NOMO-1 (cell line): ENCODE measurements around the gene ZNF157.

ENCODE experiments used
- DNase-seq, 2 experiments: peaks; one replicate each; lab custom pipeline; 2025; ENCODE audit not compliant: unreplicated experiment in 2 of 2; lab: John Stamatoyannopoulos, UW

The ZNF157 gene

DNA sequence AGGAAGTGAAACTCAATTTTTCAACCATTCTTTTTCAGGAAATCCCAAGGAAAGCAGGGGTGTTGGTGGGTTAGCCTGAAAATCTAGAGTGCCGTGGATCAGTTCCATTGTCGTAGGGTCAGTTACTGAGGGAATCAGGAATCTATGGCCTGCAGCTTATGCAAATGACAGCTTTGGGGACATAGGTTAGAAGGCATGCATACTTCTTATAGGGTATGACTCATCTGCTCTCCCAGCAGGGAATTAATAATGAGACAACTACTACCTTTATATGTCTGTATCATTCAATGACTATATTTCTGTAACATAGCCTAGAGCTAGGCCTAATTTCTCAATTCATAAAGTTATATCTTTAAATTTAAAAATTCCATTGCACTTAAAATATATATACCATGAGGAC is 76.1 kb downstream of the ZNF157 start:
- no peak for DNase-seq

DNA sequence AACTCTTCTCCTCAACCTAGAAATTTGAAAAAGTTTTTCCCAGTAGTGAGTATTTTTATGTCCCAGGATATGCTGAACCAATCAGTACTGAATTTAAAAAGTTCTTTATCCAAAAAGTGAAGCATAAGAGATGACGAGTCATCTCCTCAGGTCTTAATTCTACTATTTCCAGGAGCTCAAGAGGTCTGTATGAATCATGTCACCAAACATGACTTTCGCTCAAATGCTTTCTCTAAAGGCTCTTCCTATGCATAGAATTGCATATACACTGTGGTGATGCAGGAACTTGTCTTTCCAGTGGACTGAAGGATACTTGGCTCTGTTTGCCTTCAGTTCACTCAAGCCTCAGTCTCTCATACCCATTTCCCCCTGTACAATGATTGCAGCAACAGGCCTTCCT is 76.6 kb downstream of the ZNF157 start:
- DNase-seq = no peak

DNA sequence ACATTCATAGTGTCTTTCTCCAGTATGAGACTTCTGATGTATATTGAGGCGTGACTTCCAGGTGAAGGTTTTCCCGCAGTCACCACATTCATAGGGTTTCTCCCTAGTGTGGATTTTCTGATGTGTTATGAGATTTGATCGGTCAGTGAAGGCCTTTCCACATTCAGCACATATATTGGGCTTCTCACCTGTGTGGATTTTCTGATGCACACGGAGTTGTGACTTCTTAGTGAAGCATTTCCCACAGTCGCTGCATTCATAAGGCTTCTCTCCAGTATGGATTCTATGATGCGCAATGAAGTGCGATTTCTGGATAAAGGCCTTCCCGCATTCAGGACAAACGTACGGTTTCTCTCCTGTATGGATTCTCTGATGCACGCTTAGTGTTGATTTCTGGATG is 77.2 kb downstream of the ZNF157 start:
- no peak for DNase-seq

DNA sequence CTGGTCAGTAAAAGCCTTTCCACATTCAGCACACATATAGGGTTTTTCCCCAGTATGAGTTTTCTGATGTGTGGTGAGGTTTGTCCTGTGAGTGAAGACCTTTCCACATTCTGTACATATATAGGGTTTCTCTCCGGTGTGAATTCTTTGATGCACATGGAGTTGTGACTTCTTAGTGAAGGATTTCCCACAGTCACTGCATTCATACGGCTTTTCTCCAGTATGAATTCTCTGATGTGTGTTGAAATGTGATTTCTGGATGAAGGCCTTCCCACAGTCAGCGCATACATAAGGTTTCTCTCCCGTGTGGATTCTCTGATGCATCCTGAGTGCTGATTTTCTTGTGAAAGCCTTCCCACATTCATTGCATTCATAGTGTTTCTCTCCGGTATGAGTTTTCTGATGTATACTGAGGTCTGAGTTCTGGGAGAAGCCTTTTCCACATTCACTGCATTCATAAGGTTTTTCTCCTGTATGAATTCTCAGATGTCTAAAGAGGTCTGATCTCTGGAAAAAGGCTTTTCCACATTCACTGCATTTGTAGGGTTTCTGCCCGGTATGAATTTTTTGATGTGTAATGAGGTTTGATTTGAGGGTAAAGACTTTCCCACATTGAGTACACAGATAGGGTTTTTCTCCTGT is 77.9 kb downstream of the ZNF157 start:
- no peak for DNase-seq

DNA sequence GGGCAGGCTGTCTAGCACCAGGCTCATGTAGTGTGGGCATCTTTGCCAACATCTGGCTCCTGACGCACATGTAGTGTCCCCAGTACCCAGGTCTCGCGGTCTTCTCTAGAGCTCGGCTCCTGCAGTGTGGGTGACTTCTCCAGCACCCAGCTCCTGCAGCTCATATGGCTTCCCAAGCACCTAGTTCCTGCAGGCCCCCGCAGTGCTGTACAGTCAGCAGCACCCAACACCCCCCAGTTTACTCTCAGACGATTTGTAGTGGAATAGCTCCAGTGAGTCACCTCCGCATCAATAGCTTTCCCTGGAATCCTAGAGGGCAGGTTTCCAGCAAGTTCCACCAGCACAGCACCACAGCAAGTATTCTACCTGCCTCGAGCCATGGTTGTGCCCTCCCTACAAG is 81.7 kb downstream of the ZNF157 start:
- no peak for DNase-seq

DNA sequence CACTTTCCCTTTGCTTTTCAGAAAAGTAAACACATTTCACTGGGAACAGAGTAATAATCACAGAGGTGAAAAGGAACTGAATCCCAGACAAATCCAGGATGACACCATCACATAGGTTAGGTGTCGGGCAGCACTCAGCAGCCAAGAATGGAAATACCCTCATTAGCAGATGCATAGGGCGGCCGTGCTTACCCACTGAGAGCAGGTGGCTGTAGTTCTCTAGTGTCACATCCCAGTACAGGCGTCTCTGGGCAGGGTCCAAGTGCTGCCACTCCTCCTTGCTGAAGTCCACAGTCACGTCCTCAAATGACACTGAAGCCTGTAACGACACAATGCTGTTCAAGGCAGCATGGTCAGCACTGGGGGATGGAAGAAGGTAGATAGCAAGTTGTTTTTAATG is 85.7 kb downstream of the ZNF157 start:
- no peak for DNase-seq

DNA sequence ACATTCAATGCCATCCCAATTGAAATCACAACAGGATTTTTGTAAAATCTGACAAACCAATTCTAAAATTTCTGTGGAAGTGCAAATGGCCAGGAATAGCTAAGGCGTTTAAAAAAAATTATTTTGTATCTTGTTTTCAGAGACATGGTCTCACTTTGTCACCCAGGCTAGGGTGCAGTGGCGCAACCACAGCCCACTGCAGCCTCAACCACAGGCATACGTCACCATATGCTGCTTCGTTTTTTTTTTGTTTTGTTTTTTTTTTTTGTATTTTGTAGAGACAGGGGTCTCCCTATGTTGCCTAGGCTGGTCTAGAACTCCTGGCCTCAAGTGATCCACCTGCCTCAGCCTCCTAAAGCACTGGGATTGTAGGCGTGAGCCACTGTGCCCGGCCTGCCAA is 88.2 kb downstream of the ZNF157 start:
- no peak for DNase-seq

DNA sequence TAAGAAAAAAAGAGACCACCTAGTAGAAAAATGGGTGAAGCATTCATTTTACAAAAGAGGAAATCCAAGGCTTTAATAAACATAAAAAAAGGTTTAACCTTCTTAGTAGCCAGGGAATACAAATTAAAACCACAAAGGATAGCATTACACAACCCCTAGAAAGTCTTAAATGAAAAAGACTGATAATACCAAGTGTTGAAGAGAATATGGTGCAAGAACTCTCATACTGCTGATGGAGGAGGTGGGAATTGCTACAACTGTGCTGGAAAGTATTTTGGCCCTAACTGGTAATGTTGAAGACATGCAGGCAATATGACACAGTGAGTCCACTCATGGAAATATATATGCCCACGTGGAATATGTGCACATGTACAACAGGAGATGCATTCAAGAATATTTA is 90.2 kb downstream of the ZNF157 start:
- no peak for DNase-seq
